Measurements from ENCODE around the gene SLX9.

The SLX9 gene

DNA sequence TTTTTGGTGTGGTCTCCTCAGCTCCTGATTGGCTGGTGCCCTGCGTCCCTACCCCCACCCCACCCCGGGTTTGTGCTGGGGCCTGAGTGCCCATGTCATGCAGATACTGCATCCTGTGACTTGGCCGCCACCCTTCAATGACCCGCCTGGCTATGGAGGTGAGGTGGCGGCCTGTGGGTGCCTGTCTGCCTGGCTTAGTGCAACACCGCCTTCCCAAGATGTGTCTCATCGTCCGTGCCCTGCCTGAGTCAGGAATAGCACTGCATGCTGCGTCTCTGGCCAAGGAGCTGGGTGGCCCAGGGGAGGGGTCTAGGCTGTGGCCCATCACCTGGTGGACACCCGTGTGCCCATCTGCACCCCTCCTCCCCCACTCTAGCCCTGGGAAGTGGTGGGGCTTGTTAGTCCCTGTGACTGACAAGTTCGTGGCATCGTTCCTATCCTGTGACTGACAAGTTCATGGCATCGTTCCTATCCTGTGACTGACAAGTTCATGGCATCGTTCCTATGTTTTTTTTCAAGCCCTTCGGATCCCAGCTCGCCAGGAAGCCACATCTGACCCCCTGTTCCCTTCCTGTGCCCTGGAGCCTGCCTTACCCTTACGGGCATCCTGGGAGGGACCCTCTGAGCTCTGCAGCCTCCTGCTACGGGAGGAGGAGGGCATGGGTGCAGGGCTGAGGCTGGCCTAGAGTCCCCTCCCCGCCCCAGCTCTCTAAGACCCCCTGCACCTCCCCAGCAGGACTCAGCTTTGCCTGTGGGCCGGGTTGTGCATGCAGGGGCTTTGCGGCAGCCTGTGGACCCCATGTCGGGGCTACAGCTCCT lies 7.5 kb downstream of the SLX9 start:
- no peak for DNase-seq (ENCODE audit: low read depth, low spot score)

GRCh38 chr21:44947930-44948331 lies 8.1 kb downstream of the SLX9 start:
- no peak for DNase-seq (ENCODE audit: low read depth, low spot score)

DNA sequence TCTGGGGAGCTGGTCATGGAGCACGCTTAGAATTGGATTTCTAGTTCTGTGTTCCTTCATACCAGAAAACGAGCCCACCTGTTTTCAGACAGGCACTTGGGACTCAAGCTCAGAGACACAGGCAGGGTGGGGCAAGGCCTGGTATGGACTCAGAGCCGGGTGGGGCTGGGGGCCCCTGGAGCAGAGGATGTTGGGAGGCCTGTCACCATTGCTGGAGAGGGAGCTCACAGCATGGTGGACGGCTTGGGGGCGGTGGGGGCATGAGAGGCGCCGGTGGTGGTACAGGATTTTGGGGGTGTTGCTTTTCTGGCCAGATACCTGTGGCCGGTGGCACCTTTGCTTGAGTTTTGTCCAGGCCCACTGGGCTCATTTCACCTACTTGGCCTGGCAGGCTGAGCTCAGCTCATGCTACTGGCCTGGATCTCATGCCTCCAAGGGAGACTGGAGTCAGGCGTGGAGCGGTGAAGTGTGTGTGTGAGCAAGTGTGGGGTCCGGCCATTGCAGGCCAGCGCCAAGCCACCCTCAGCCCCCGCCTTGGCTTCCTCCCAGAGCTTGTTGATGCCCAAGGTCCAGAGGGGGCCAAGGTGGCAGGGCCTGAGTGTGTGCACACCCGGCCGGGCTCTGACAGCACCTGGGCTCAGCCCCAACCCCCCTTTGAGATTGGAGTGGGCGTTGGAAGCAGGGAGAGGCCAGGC lies 8.7 kb downstream of the SLX9 start:
- no peak for DNase-seq (ENCODE audit: low read depth, low spot score)

DNA sequence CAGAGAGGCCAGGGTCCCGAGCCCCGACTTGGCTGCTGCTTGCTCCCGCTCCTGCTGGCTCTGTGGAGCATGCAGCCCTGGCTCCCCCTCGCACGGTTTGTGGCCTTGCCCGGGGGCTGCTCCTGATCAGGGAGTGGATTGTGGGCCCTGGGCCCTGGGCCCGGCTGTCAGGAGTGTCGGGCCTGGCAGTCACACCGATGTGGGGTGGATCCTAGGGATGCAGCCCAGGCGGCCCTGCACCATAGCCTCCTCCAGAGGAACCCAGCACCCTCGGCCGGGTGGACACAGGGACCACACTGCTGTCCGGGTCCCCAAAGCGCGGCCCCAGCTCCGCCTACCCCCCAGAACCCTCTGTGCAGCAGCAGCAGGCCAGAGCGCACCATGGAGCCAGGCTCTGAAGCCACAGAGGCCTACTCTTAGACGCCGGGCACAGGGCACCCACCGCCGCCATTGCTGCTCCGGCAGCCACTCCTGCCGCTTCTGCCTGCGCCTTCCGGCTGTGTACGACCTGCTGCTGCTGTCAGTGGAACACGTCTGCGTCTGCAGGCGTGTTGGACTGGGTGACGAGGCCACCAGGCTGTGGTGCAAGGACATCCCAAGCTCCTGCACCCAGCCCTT lies 9.4 kb downstream of the SLX9 start:
- no peak for DNase-seq (ENCODE audit: low read depth, low spot score)

DNA sequence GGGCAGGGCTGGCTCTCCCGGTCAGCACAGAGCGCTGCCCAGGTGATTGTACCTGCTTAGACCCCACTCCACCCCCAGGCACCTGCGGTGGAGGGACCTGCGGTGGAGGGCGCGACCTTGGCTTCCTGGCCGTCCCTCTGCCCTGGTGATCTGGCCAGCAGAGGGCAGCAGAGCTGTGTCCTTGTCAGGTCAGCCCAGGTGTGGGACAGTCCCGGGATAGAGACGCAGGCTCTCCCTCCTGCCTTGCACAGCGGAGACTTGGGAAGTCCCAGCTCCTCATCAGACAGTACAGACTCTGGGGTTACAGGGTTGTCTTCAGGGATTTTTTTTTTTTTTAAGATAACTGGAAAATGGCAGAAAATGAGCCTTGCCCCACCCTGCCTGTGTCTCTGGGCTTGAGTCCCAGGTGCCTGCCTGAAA lies 10.0 kb downstream of the SLX9 start:
- DNase-seq (ENCODE audit: low read depth, low spot score) = peak; percentile 54

GRCh38 chr21:44950351-44950750 lies 10.5 kb downstream of the SLX9 start:
- DNase-seq (ENCODE audit: low read depth, low spot score) = no peak

GRCh38 chr21:44951186-44951915 lies 11.5 kb downstream of the SLX9 start:
- DNase-seq (ENCODE audit: low read depth, low spot score) = no peak

DNA sequence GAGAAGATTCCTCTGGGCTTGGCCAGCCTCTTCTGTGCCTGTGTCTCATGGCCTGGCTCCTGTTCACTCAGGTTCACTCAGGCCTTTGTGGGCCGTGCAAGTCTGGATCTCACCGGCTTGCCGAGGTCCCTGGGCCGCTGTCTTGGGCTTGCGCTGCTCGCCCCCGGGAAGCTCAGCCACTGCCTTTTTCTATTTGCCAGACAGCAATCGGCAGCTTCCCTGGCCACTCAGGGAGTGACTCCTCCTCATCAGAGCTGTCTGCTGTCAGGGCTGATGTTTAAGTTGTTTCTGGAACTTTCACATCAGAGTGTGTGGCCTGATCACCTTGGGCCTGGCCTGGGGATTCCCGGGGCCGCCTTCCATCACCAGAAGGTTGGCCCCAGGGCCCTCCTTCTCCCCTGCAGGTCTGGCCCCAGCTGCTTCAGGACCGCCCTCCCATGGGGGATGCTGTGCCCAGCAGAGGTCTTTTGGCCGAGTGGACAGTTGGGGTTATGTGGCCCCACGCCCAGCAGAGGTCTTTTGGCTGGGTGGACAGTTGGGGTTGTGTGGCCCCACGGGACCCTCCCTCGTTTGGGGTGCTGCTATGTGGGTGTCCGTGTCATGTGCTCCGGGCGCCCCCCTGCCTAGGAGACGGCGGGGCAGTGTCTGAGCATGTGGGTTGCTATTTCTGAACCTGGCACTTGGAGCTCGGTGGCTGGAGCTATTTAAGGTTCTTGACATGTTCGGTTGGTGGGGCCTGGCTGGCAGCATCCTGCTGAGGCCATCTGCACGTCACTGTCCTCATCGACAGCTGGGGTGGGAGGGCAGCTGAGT lies 12.5 kb downstream of the SLX9 start:
- DNase-seq (ENCODE audit: low read depth, low spot score) = no peak

DNA sequence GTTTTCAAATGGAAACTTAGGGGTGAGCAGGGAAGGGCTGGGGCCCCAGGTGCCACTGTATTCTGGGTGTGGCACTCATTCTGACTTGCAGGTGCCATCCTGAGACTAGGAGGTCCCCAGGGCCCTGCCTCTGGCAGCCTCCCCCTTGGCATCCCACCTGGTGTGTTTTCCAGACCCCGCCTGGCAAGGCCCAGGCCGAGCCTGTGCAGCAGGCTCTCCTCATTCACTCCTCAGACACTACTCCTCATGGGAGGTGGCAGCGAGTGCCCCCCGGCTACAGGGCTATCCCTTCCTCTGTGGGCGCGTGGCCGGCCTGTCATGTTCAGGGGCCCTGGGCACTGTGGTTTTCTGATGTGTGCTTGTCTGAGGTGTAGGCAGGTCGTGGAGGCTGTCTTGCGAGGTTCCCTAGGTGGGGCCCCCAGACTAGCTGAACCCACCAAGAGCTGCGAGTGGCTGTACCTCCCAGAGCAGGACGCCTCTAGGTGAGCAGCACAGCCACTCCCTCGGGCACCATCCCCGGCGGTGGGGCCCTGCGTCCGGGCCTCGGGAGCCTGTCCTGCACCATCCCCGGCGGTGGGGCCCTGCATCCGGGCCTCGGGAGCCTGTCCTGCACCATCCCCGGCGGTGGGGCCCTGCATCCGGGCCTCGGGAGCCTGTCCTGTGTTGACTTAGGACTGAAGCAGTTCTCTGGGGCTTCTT lies 13.2 kb downstream of the SLX9 start:
- DNase-seq (ENCODE audit: low read depth, low spot score) = no peak

- no peak for DNase-seq (ENCODE audit: low read depth, low spot score)
Measured at GRCh38 chr21:44953628-44954021, 13.8 kb downstream of the SLX9 start.

- no peak for DNase-seq (ENCODE audit: low read depth, low spot score)
Measured at GRCh38 chr21:44954281-44954771, 14.5 kb downstream of the SLX9 start.

- no peak for DNase-seq (ENCODE audit: low read depth, low spot score)
Measured at GRCh38 chr21:44955141-44955797, 15.4 kb downstream of the SLX9 start.

DNA sequence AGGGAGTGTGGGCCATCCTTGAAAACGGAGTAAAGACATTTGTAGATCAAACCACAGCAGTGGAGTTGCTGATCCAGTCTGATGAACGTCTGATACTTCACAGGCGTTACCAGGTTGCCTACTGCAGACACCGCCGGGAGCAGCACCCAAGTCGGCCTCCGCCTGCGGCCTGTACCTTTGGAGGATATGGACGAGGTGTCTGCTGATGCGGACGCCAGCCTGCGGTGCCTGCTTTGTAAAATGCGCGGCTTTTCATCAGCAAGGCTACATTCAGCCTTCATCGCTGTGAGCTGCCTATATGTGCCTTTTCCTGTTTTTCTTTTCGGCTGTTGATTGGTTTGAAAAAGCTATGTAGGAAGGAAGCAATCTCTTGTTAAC lies 16.0 kb downstream of the SLX9 start:
- DNase-seq (ENCODE audit: low read depth, low spot score) = no peak

DNA sequence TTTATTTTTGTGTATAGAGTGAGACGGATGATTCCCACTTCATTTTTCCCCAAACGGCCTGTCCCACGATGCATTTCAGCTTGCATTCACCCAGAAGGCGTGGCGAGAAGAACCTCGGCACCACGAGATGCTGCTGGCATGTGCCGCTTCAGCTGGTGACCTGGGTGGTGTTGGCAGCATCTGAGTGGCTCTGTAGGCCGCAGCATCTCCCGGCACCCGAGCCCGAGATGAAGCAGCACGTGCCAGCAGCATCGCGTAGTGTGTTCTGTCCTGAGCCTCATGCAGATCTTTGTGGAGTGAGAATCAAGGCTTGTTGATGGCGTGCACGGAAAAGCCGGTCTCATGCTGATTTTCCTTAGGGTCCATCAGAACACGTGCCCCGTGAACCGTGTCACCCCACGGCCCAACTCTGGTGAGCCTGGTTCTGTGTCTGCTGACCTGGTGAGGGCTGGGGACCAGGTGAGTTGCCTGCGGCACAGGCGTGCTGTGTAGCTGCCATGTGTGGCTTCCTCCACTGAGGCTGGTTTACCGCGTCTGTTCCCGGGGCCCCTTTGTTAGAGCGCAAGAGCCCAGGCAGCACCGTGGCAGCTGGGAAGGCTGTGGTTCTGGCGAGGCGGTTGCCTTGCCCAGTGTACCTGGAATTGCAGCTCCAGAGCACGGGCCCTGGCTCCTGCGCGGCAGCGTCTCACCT lies 16.7 kb downstream of the SLX9 start:
- no peak for DNase-seq (ENCODE audit: low read depth, low spot score)

GRCh38 chr21:44957047-44957831 lies 17.4 kb downstream of the SLX9 start:
- no peak for DNase-seq (ENCODE audit: low read depth, low spot score)

DNA sequence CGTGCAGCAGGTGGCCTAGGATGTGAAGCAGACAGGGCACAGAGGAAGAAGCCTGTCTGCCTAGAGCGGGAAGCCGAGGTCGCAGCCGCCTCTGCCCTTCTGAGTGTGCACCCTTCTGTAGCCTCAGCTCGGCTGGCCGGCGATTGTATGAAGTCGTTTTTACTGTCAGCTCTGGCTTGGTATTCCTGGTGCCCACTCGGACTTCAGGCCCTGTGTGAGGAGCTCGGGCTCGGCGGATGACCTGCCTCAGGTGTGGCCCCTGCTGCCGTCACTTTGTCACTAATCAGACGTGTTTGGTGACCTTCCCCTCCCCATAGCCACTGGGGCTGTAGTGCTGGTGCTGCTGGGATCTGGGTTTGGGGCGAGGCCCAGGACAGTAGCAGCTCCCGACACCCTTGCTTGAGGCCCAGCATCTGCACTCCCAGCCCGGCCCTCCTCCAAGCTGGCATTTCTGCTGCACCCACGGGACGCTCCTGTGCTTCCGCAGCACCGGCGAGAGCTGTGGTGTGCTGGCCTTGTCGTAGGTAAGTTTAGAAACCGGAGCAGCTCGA lies 18.1 kb downstream of the SLX9 start:
- no peak for DNase-seq (ENCODE audit: low read depth, low spot score)

DNA sequence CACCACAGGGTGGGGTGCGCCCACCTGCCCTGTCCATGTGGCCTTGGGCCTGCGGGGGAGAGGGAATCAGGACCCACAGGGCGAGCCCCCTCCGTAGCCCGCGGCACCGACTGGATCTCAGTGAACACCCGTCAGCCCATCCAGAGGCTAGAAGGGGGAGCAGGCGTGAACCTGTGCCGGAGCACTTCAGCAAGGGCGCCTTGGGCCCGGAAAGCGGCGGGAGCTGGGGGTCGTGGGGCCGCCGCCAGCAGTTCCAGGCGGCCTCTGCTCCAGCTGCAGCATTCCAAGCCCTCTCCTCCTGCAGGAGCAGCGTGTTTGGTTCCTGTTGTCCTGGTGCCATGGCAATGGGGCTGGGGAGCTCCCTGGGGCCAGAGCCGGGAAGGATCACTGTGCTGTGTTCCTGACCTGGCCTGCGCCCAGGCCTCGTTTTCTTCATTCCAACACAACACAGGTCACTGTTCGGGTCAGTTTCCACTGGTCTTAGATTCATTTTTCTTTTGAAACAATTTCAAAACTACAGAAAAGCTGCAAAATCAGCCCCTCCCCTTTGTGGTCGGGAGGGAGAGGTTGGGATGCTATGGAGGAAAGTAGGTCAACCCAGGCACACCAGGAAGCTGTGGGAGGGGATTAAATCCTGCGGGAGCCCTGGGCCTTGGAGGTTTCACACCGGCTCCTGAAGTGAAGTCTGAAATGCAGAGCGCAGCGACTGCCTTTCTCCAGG lies 18.8 kb downstream of the SLX9 start:
- no peak for DNase-seq (ENCODE audit: low read depth, low spot score)
